ENCODE data around the gene SLC25A15. TPM values are rescaled to one million over a fixed set of nuclear protein-coding genes. Genes with fewer than 3 reads are reported as not detected.
"Not testable (repeated sequence)": the region's sequence is repeated elsewhere in the genome, so short reads cannot be mapped to it uniquely, and the experiment has no call there.

Gene SLC25A15
- total RNA-seq, 2 experiments from 2014 or later, result 2.1 to 2.2 TPM

DNA sequence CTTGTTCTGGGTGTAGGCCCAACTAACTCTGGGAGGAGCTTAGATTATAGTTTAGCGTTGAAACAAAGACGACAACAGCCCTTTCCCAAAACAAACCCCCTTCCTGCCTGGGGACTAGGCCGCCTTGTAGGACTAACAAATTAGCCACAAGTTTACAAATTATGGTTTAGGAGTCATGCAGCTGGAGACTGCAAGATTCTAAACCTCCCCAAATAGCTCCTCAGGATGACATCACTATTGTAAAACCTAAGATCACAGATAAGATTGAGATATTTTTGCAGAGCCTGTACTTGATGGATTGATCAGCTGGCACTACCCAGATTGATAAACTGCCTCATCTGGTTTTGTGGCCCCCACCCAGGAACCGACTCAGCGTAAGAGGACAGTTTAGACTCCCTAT is 2.3 kb upstream of the SLC25A15 start:
- Mint-ChIP-seq H3K27me3 (no peaks in the 10 kb centered on the region), H3K27ac (peak overlapping the region; percentile 42)
- no peak for ATAC-seq (ENCODE audit: poor library complexity)

DNA sequence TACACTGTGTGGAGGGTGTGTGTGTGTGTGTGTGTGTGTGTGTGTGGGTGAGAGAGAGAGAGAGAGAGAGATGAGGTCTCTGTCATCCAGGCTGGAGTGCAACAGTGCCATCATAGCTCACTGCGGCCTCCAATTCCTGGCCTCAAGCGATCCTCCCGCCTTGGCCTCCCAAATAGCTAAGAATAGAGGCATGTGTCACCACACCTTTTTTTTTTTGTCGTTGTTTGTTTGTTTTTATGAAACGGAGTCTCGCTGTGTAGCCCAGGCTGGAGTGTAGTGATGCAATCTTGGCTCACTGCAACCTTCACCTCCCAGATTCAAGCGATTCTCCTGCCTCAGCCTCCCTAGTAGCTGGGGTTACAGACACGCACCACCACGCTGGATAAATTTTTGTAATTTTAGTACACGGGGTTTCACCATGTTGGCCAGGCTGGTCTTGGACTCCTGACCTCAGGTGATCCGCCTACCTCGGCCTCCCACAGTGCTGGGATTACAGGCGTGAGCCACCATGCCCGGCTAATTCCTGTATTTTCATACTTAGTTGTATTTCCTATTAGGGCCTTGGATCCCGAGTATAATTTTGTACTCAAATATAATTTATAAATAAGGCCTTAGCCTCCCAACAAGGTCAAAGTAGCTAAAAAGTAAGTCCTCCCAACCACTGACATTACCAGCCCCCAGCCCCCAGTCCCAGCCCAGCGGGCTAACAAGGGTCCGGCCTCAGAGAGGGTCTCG is 704 bp upstream of the SLC25A15 start:
- not testable (repeated sequence) for DNase-seq, H3K27me3 Mint-ChIP-seq
- intact Hi-C loops (cut with DNase I, micrococcal nuclease), result loop anchor here in 1 of 2 experiments (2.0 to 5.0 kb wide), 2 partner anchors 18 to 129 kb away; partner anchors contain the start of gene MRPS31

More for the DNA sequence above, 2.3 kb upstream of the SLC25A15 start:
- H3K27me3 ChIP-seq (ENCODE audit: control insufficient read depth in 1 of 2, insufficient read depth in 2 of 2, low read length in 2 of 2), result no peaks in the 10 kb centered on the region
- peaks cover 18% of the 10 kb centered on the region for H3K4me1 ChIP-seq (ENCODE audit: insufficient read depth, low read length)
- TF ChIP-seq, protein P1, sequence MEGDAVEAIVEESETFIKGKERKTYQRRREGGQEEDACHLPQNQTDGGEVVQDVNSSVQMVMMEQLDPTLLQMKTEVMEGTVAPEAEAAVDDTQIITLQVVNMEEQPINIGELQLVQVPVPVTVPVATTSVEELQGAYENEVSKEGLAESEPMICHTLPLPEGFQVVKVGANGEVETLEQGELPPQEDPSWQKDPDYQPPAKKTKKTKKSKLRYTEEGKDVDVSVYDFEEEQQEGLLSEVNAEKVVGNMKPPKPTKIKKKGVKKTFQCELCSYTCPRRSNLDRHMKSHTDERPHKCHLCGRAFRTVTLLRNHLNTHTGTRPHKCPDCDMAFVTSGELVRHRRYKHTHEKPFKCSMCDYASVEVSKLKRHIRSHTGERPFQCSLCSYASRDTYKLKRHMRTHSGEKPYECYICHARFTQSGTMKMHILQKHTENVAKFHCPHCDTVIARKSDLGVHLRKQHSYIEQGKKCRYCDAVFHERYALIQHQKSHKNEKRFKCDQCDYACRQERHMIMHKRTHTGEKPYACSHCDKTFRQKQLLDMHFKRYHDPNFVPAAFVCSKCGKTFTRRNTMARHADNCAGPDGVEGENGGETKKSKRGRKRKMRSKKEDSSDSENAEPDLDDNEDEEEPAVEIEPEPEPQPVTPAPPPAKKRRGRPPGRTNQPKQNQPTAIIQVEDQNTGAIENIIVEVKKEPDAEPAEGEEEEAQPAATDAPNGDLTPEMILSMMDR (IDR thresholded peaks at IDR 0.05), result no peak
- intact Hi-C loops (cut with DNase I, micrococcal nuclease), result loop anchor here in 1 of 2 experiments (5.0 kb wide), 1 partner anchor 130 kb away; no protein-coding TSS in a partner anchor
- Mint-ChIP-seq H3K4me3 (peak overlapping the region; percentile 71), H3K9me3 (no peaks in the 10 kb centered on the region), H3K36me3 (ENCODE audit: low read depth) (no peaks in the 10 kb centered on the region), H3K4me1 (ENCODE audit: low read depth) (peaks cover 14% of the 10 kb centered on the region)
- no peak for DNase-seq
- no peaks in the 10 kb centered on the region for H3K9me3 ChIP-seq (ENCODE audit: control insufficient read depth in 1 of 2, insufficient read depth in 1 of 2, low read length in 2 of 2)
- no peaks in the 10 kb centered on the region for H3K36me3 ChIP-seq (ENCODE audit: insufficient read depth, low read length)
- H3K4me3 ChIP-seq (ENCODE audit: low read length), result no peak overlapping the region
- ChIA-PET CTCF (interaction anchor here (1.5 kb wide), 1 partner anchor 10 kb away, joined by 4 read pairs; no protein-coding TSS in a partner anchor), POLR2A (interaction anchor here (1.6 kb wide), 1 partner anchor 10 kb away, joined by 9 read pairs; no protein-coding TSS in a partner anchor)
- H3K27ac ChIP-seq (ENCODE audit: low read depth in 1 of 2, low read length in 2 of 2), result no peak overlapping the region

DNA sequence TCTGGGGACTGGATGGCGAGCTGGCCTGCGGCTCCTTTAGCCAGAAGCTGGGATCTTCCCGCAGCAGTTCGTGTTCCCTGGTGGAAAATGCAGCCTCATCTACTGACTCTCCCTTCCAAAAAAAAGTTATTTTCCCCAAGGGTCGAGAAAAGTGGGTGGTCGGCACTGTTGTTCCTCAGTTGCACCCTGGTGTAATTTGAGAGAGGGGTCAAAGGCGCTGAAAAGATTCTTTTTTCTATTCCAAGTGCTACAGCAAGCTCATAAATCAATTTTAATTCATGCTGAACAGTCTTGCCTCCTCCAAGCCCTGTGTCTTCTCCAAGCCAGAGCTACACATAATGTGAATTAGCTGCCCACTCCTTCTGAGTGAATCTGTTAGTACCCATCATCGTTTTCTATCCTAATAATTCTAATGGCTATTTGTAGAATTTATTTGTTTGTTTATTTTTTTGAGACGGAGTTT is 774 bp downstream of the SLC25A15 start:
- intact Hi-C loops (cut with DNase I, micrococcal nuclease), result no loop called here
- peaks cover 23% of the 10 kb centered on the region for H3K36me3 Mint-ChIP-seq (ENCODE audit: low read depth)
- DNase-seq (no peak), ATAC-seq (ENCODE audit: poor library complexity) (no peak)
- Histone ChIP-seq H3K9me3 (ENCODE audit: control insufficient read depth in 1 of 2, insufficient read depth in 1 of 2, low read length in 2 of 2) (no peaks in the 10 kb centered on the region), H3K36me3 (ENCODE audit: insufficient read depth, low read length) (peaks cover 9% of the 10 kb centered on the region), H3K27ac (ENCODE audit: low read depth in 1 of 2, low read length in 2 of 2) (peak overlapping the region; percentile 36 to 56), H3K4me3 (ENCODE audit: low read length) (peak overlapping the region; percentile 69), H3K4me1 (ENCODE audit: insufficient read depth, low read length) (peaks cover 18% of the 10 kb centered on the region), H3K27me3 (ENCODE audit: control insufficient read depth in 1 of 2, insufficient read depth in 2 of 2, low read length in 2 of 2) (no peaks in the 10 kb centered on the region)
- no peaks in the 10 kb centered on the region for H3K27me3 Mint-ChIP-seq
- H3K4me3 Mint-ChIP-seq, result peak overlapping the region; percentile 92
- TF ChIP-seq, protein P1 (IDR thresholded peaks at IDR 0.05), result no peak
- CTCF ChIA-PET, result interaction anchor here (1.0 to 2.7 kb wide), 2 partner anchors 8 to 12 kb away, joined by 3 to 11 read pairs; no protein-coding TSS in a partner anchor
- no peaks in the 10 kb centered on the region for H3K9me3 Mint-ChIP-seq
- POLR2A ChIA-PET, result interaction anchor here (1.0 to 2.4 kb wide), 4 partner anchors 9 to 271 kb away, joined by 3 to 16 read pairs (median 10); no protein-coding TSS in a partner anchor
- peaks cover 32% of the 10 kb centered on the region for H3K4me1 Mint-ChIP-seq (ENCODE audit: low read depth)
- H3K27ac Mint-ChIP-seq, result peak overlapping the region; percentile 71

More for the DNA sequence above, 704 bp upstream of the SLC25A15 start:
- ChIA-PET CTCF (interaction anchor here (0.7 to 2.7 kb wide), 4 partner anchors 9 to 229 kb away, joined by 3 to 11 read pairs (median 4); no protein-coding TSS in a partner anchor), POLR2A (interaction anchor here (1.3 to 2.4 kb wide), 6 partner anchors 10 to 229 kb away, joined by 3 to 16 read pairs (median 6); partner anchors contain the start of gene MRPS31)
- Mint-ChIP-seq H3K36me3 (ENCODE audit: low read depth) (peaks cover 10% of the 10 kb centered on the region), H3K4me3 (peak overlapping the region; percentile 85), H3K4me1 (ENCODE audit: low read depth) (peaks cover 24% of the 10 kb centered on the region), H3K27ac (peak overlapping the region; percentile 81)
- Histone ChIP-seq H3K4me1 (ENCODE audit: insufficient read depth, low read length) (peaks cover 18% of the 10 kb centered on the region), H3K4me3 (ENCODE audit: low read length) (peak overlapping the region; percentile 69), H3K27ac (ENCODE audit: low read depth in 1 of 2, low read length in 2 of 2) (peak overlapping the region in 1 of 2 donors; percentile 46)
- not testable (repeated sequence) for H3K27me3 ChIP-seq (ENCODE audit: control insufficient read depth in 1 of 2, insufficient read depth in 2 of 2, low read length in 2 of 2); H3K36me3 ChIP-seq (ENCODE audit: insufficient read depth, low read length); H3K9me3 ChIP-seq (ENCODE audit: control insufficient read depth in 1 of 2, insufficient read depth in 1 of 2, low read length in 2 of 2); ATAC-seq (ENCODE audit: poor library complexity); H3K9me3 Mint-ChIP-seq
